Pancreas (tissue), 10 donors: Measurements from ENCODE around the gene SKP1. TPM values are rescaled to one million over a fixed set of nuclear protein-coding genes. Genes with fewer than 3 reads are reported as not detected.

ENCODE experiments used
- ATAC-seq, 4 donors: fragments of 200-7000 bp; cut with Tn5 transposase; one replicate each; pipeline versions ENCODE4 v1.8.0 to v1.9.1; 2020; ENCODE audit warnings: mild to moderate bottlenecking in 4 of 4, moderate library complexity in 4 of 4
- DNase-seq, 6 donors: peaks; one replicate each; pipeline ENCODE4 v3.0.0-alpha.2; 2020
- FAIRE-seq: peaks from 2 replicates; lab custom pipeline; 2012; peaks lifted over from hg19 to GRCh38; lab: Jason Lieb, UNC
- H3K27ac ChIP-seq, 4 donors: fragments of 200-600 bp; sonication (generic); 1 replicate in 3 of 4; 2 replicates in 1 of 4; pipeline versions ENCODE4 v1.5.0 to v1.8.0; 2020
- H3K27me3 ChIP-seq, 4 donors: fragments of 200-600 bp; one replicate each; pipeline ENCODE4 v1.8.0; 2021
- H3K36me3 ChIP-seq, 3 donors: fragments of 200-600 bp; sonication (generic) in 1 of 3; one replicate each; pipeline versions ENCODE4 v1.5.0 to v1.8.0; 2020 to 2021
- H3K4me1 ChIP-seq, 3 donors: fragments of 200-600 bp; one replicate each; pipeline ENCODE4 v1.8.0; 2021
- H3K4me3 ChIP-seq, 4 donors: fragments of 200-600 bp; sonication (generic) in 2 of 4; one replicate each; pipeline versions ENCODE4 v1.5.0 to v1.8.0; 2020 to 2021
- H3K9me3 ChIP-seq, 4 donors: fragments of 200-600 bp; one replicate each; pipeline ENCODE4 v1.8.0; 2021
- WGBS, 2 donors: extraction: QIAGEN DNeasy Blood & Tissue Kit; methylation state at CpG; one replicate each; pipeline ENCODE4 v1.1.7; 2013; 5-methylcytosine and 5-hydroxymethylcytosine counted together
- intact Hi-C, 3 donors: fragments of 100-400 bp; cut with DNase I; formaldehyde crosslinking; loops; one replicate each; pipeline versions ENCODE4 v1.11.1 to v1.14.2; 2022
- polyA plus RNA-seq, 2 donors: library from polyadenylated mRNA; stranded (reverse); fragments of 200-250 nt; gene quantifications; one replicate each; pipeline ENCODE4 v1.2.3, GENCODE V29; 2013
- total RNA-seq, 6 donors: library from RNA; stranded (reverse); fragmentation: NEBNext Ultra II Directional in 4 of 6; extraction: Animal tissue kit (Norgen Biotek cat#: 25700) in 4 of 6; gene quantifications; one replicate each; pipeline versions ENCODE4 v1.2.1 to v1.2.4, GENCODE V29; 2021 to 2023
- TF ChIP-seq, protein P1 (sequence below), 4 donors: fragments of 200-600 bp; sonication (generic) in 3 of 4; IDR thresholded peaks; one replicate each; pipeline versions ENCODE4 v1.5.0 to v1.8.0; 2021; ENCODE audit warnings: antibody characterized with exemption in 4 of 4
- donor health status: healthy with polysubstance abuse.
- donor health status: DM: no; HTN: no; CAD: no; lungs with moderate emphysema.
- donor health status: DM: no; HTN: no; CAD: no.
- donor health status: control.
- donor health status: control.
- donor health status: Bipolar disorder and iron deficiency.
- donor health status: DM: yes; HTN: yes; CAD: no.
- donor health status: DM: no; HTN: no; CAD: no.
- donor health status: DM: no; HTN: no; CAD: no.
- donor health status: DM: yes; HTN: yes; CAD: no.

Gene SKP1
- total and polyA plus RNA-seq, 8 donors, result 67.5 to 252 (median 97.6) TPM

DNA sequence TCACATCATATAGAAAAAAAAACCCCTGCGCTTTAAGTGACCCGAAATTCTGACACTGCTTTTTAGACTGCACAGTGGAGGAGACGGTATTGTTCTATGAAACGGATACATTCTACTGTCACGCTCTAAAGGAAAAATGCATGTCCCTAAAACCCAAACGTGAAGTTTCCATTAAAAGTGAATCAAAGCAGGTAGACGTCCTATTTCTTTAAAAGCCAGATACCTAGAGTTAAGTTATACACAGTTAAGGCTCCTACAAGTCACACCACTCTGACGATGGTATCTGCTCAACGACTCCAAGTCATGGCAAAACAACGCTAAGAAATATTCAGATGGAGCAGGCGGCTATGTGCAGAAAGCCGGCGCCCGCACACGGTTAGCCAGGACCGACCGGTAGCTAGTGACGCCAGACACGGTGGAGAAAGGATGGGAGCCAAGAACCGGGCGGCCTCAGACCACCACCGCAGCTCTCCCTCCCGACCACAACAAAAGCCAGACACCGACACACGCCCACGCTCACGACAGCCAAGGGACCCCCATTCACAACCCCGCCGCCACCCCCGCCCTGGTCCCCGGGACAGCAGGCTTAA is 734 bp downstream of the SKP1 start:
- intact Hi-C loops, result no loop called here
- H3K4me1 ChIP-seq, result peaks cover 8 to 22% (median 14%) of the 10 kb centered on the region in 3 donors
- peak overlapping the region; percentile 85 to 98 (median 93) for H3K4me3 ChIP-seq
- no peak for FAIRE-seq
- no peaks in the 10 kb centered on the region for H3K9me3 ChIP-seq
- DNase-seq, result peak in 1 of 6 donors; percentile 39
- H3K27ac ChIP-seq, result peak overlapping the region; percentile 100
- peaks cover 0 to 7% (median 0%) of the 10 kb centered on the region in 3 donors for H3K36me3 ChIP-seq
- ATAC-seq, result peak; percentile 17 to 48 (median 41)
- WGBS, 2 donors, result 1% methylated on average over 31 of the region's 31 CpGs
- TF ChIP-seq, protein P1, sequence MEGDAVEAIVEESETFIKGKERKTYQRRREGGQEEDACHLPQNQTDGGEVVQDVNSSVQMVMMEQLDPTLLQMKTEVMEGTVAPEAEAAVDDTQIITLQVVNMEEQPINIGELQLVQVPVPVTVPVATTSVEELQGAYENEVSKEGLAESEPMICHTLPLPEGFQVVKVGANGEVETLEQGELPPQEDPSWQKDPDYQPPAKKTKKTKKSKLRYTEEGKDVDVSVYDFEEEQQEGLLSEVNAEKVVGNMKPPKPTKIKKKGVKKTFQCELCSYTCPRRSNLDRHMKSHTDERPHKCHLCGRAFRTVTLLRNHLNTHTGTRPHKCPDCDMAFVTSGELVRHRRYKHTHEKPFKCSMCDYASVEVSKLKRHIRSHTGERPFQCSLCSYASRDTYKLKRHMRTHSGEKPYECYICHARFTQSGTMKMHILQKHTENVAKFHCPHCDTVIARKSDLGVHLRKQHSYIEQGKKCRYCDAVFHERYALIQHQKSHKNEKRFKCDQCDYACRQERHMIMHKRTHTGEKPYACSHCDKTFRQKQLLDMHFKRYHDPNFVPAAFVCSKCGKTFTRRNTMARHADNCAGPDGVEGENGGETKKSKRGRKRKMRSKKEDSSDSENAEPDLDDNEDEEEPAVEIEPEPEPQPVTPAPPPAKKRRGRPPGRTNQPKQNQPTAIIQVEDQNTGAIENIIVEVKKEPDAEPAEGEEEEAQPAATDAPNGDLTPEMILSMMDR (IDR thresholded peaks at IDR 0.05), result no peak
- H3K27me3 ChIP-seq, result no peaks in the 10 kb centered on the region

DNA sequence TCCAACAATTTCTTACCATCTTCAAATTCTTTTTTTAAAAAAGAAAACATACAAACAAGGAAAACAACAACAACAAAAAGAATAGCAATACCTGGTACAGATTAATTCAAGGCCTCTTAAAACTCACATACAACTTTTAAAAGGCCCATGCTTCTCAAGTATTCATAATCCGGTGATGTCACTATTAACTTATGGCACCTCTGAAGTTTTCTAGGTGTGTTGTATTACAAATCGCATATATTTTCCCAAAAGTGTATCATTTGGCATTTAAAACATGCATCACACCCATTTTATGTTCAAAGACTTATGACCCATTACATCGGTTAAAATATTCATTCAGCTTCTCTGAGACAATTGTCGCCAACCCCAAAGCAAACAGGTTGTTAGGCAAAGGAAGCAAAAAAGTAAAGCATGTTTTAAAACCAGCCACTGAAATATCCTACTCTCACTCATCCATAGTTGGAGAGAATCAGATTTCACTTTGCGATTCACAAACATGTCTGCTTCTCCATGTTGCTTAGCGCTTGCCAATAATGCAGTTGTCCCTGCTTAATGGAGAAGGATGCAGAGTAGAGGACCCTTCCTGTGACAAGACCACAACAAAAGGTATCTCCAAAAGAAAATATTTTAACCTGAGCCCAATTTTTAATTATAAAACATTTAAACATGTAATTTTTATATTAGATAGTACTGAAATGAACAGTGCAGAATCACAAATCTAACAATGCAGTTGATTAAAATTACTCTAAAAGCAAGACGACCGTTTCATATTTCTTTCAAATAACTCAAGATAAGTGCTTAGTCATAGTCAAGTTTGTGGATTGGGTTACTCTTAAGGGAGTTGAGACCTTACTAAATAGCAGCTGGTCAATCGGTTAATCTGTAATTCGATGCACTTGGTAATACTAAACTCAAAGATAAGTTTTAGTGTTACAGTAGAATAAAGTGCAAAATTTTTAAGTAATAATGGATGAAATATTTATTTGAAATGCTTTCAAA is 1.6 kb downstream of the SKP1 start:
- intact Hi-C loops, result no loop called here
- peak overlapping the region in 2 of 4 donors; percentile 100 for H3K27ac ChIP-seq
- 6 to 8% methylated on average over 10 of the region's 10 CpGs for WGBS, 2 donors

DNA sequence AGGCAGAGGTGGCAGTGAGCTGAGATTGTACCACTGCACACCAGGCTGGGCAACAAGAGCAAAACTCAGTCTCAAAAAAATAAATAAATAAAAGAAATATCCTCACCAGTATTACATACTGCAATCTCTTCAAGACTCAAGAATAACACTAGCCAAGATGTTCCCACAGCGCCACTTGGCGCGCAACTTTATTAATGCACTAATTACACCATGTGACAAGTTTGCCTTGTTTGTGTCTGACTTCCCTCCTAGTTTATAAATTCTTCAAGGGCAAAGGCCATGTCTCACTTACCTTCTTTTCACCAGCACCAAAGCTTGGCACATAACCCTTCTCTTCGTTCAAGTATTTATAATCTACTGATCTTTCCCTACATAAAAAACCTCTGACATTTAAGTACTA is 4.8 kb downstream of the SKP1 start:
- no peak for FAIRE-seq

More for the DNA sequence above, 1.6 kb downstream of the SKP1 start:
- FAIRE-seq (peak; percentile 37), DNase-seq (no peak), ATAC-seq (no peak)
- Histone ChIP-seq H3K27me3 (no peaks in the 10 kb centered on the region), H3K4me1 (peaks cover 8 to 22% (median 14%) of the 10 kb centered on the region in 3 donors), H3K4me3 (peak overlapping the region; percentile 85 to 98 (median 93)), H3K9me3 (no peaks in the 10 kb centered on the region), H3K36me3 (peaks cover 0 to 16% (median 0%) of the 10 kb centered on the region in 3 donors)
- TF ChIP-seq, protein P1 (IDR thresholded peaks at IDR 0.05), result no peak

DNA sequence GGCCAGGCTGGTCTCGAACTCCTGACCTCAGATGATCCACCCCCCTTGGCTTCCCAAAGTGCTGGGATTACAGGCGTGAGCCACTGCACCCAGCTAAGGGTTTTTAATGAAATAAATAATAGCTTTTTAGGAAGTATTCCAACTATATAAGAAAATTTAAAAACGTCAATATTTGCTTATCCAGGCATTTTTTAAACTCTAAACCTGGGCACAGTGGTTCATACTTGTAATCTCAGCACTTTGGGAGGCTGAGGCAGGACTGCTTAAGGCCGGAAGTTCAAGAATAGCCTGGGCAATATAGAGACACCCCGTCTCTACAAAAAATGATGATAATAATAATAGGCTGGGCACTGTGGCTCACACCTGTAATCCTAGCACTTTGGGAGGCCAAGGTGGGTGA is 14.2 kb downstream of the SKP1 start:
- intact Hi-C loops, result no loop called here
- TF ChIP-seq, protein P1 (IDR thresholded peaks at IDR 0.05), result no peak
- DNase-seq (no peak), ATAC-seq (no peak), FAIRE-seq (no peak)
- 93 to 95% methylated on average over 5 of the region's 5 CpGs for WGBS, 2 donors
- H3K4me1 ChIP-seq, result no peaks in the 10 kb centered on the region
- no peak overlapping the region for H3K4me3 ChIP-seq
- no peaks in the 10 kb centered on the region for H3K27me3 ChIP-seq
- peaks cover 0 to 66% (median 35%) of the 10 kb centered on the region in 3 donors for H3K36me3 ChIP-seq
- H3K27ac ChIP-seq, result no peak overlapping the region
- H3K9me3 ChIP-seq, result no peaks in the 10 kb centered on the region

More for the DNA sequence above, 4.8 kb downstream of the SKP1 start:
- H3K4me3 ChIP-seq, result no peak overlapping the region
- no peaks in the 10 kb centered on the region for H3K9me3 ChIP-seq
- TF ChIP-seq, protein P1 (IDR thresholded peaks at IDR 0.05), result no peak
- ATAC-seq (no peak), DNase-seq (no peak)
- H3K27ac ChIP-seq, result no peak overlapping the region
- peaks cover 8 to 22% (median 14%) of the 10 kb centered on the region in 3 donors for H3K4me1 ChIP-seq
- WGBS, 2 donors, result 76% methylated on average over 4 of the region's 4 CpGs
- H3K36me3 ChIP-seq, result peaks cover 0 to 41% (median 10%) of the 10 kb centered on the region in 3 donors
- H3K27me3 ChIP-seq, result no peaks in the 10 kb centered on the region
- intact Hi-C loops, result no loop called here
